ENCODE measurements around the gene NDUFAF5.
"Not testable (repeated sequence)": the region's sequence is repeated elsewhere in the genome, so short reads cannot be mapped to it uniquely, and the experiment has no call there.

NDUFAF5 gene, protein sequence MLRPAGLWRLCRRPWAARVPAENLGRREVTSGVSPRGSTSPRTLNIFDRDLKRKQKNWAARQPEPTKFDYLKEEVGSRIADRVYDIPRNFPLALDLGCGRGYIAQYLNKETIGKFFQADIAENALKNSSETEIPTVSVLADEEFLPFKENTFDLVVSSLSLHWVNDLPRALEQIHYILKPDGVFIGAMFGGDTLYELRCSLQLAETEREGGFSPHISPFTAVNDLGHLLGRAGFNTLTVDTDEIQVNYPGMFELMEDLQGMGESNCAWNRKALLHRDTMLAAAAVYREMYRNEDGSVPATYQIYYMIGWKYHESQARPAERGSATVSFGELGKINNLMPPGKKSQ

GRCh38 chr20:13784893-13785715 is at the start of gene NDUFAF5, which contains the start of gene ESF1:
Gene NDUFAF5 (plus strand): TSS chr20:13785028. CDS start chr20:13785069, 41 bp downstream.
Gene ESF1 (minus strand): TSS chr20:13784919. CDS start chr20:13783140, 1,779 bp downstream.
- DNase-seq: peak; percentile 98

DNA sequence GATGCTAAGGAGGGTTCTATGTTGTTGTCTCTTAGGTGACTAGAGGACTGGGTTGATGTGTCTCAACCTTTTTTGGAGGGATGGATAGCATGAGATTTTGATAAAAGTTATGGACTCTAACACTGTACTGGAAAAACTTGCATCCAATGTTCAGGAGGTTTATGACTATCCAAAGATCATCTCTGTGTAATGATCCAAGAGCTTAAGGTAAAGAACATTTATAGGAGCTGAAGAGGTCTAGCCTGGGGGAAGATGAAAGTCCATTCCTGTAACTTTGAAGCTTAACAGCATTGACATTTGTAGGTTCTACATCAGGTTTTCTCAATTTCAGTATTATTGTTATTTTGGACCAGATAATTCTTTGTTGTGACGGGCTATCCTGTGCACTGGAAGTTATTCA is 49.0 kb upstream of the NDUFAF5 start:
- no peak for DNase-seq

- DNase-seq: no peak
Measured at GRCh38 chr20:13736436-13737191, 48.2 kb upstream of the NDUFAF5 start.

GRCh38 chr20:13738187-13738586 is 46.6 kb upstream of the NDUFAF5 start:
- not testable (repeated sequence) for DNase-seq

- peak; percentile 8 for DNase-seq
Measured at GRCh38 chr20:13739731-13740649, 44.8 kb upstream of the NDUFAF5 start.

DNA sequence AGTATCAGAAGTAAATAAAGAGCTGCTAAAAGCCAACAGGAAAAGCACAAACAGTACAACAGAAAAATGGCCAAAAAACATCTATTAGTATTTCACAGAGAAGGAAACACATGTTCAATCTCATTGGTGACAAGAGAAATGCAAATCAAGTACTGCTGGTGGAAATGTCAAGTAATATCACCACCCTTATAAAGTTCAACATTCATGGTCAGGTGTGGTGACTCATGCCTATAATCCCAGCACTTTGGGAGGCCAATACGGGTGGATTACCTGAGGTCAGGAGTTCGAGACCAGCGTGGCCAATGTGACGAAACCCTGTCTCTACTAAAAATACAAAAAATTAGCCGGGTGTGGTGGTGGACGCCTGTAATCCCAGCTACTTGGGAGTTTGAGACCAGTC is 42.9 kb upstream of the NDUFAF5 start:
- DNase-seq: no peak

GRCh38 chr20:13744352-13744751 is 40.5 kb upstream of the NDUFAF5 start:
- no peak for DNase-seq

- no peak for DNase-seq
Measured at GRCh38 chr20:13745784-13746183, 39.0 kb upstream of the NDUFAF5 start.

- peak; percentile 25 for DNase-seq
Measured at GRCh38 chr20:13749811-13750210, 35.0 kb upstream of the NDUFAF5 start.

GRCh38 chr20:13753436-13754036 is 31.3 kb upstream of the NDUFAF5 start:
- no peak for DNase-seq

DNA sequence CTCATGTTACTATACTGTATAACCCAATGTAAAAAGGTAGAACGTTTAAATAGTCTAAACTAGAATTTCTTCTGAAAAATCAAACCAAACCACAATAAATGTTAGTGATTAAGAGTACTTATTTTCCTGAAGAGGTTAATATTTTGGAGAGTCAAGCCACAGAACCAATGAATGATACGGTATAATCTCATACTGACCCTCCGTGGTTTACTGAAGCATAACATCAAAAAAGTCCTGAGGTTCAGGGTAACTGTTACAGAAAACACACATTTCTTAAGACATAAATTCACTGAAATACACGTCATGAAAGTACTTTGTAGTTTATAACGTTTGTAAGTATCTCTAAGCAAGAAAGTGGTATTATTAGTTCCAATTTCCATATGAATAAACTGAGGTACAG is 29.0 kb upstream of the NDUFAF5 start:
- DNase-seq: no peak

DNA sequence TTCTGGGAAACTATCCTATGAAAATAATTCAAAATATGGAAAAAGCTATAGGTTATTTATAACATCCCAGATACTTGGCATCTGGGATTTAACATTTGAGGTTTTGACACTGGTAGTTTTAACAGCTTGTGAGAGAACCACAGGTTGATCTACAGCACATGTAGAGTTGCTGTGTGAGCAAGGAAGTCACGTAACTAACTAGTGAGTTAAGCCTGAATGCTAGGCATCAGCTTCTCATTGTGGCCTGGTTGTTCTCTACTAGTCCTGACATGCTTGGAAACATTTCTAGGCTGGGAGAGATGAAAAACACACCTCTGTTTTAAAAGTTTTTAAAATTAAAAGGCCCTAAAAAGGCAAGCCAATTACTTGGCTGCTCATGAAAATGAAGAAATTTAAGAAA is 28.3 kb upstream of the NDUFAF5 start:
- DNase-seq: no peak

- no peak for DNase-seq
Measured at GRCh38 chr20:13758884-13759283, 25.9 kb upstream of the NDUFAF5 start.

- DNase-seq: not testable (repeated sequence)
Measured at GRCh38 chr20:13760451-13760946, 24.3 kb upstream of the NDUFAF5 start.

- no peak for DNase-seq
Measured at GRCh38 chr20:13765299-13765698, 19.5 kb upstream of the NDUFAF5 start.

- no peak for DNase-seq
Measured at GRCh38 chr20:13765868-13766416, 18.9 kb upstream of the NDUFAF5 start.

- no peak for DNase-seq
Measured at GRCh38 chr20:13770141-13770540, 14.7 kb upstream of the NDUFAF5 start.

DNA sequence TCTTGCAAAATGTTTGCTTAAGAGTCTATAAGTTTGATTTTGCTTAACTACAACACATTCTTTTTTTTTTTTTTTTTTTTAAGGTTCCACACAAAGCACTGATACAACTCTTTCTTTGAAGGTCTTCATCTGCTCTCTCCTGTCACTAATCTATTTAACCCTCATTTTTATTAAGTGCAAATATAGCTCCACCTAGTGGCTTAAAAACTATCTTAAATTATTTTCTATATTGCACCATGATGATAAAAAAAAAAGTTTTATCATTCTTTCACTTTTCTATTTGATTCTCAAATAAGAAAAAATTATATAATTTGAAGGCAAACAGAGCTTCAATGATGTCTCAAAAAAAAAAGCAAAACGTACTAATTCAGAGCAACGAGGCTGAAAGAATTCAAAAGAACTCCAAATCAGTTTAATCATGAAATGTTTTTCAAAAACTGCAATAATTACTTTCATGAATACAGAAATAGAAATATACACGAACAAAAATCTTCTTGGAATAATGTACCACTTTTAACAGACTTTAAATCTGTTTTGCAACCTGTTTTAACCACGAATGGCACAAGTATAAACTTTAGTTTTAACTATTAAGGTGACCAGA is 12.9 kb upstream of the NDUFAF5 start:
- peak; percentile 77 for DNase-seq

DNA sequence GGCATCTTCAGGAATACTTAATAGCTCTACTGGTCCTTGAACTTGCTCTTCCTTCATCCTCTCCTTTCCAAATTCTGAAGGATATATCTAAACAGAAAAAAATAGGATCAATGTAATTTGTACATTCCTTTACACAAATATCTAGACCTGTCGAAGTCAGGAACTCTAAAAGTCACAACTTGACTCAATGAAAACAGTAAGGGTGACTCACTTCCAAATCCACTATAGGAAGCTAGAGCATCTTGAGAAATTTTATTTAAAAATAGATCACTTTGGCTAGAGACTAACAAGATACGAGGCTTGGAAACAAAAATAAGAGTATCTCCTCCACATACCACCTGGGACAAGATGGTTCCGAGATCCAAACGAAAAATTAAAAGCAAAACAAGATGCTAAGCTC is 12.3 kb upstream of the NDUFAF5 start:
- no peak for DNase-seq

DNA sequence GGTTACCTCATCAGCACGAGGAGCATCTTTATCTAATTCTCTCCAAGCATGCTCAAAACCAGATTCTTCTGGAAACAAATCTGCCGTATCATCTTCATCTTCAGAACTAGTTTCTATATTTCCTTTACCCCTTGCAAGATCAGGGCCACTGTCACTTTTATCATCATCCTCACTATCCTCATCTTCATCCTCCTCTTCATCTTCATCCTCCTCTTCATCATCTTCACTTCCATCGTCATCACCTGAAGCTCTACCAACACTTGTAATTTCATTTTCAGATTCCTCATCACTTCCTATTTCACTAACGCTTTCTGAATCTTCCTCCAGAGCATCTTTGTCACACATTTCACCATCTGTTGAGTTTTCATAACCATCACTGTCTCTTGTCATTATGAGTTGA is 9.0 kb upstream of the NDUFAF5 start:
- DNase-seq: no peak

DNA sequence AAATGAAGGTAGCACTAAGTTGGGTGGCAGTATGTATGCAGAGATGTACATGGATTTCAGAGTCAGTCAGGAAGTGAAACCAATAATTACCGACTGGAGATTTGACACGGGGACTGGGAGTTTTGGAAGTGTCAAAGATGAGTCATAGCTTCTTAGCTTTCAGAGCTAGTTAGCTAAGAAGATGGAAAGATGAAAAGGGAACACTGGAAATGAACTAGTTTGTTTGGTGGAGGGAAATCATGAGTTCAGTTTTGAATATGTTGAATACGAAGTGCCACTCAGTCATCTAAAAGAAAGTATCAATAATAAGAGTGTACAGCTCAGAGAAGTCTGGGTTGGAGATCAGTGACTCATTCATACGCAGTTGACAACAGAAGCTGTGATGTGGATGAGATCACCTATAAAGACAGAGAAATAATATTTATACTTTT is 7.6 kb upstream of the NDUFAF5 start:
- DNase-seq: no peak

Measured in hematopoietic multipotent progenitor cell treated with erythropoietin and hydrocortisone succinate and interleukin-3 and kit ligand, for 4 days (in vitro differentiated cells).